ENCODE data around the gene RPL18. TPM values are rescaled to one million over a fixed set of nuclear protein-coding genes. Genes with fewer than 3 reads are reported as not detected.

RPL18 gene
- total RNA-seq, 1 donor from 2014 or later, result 1,586 TPM

- H3K4me3 Mint-ChIP-seq, result peak overlapping the region; percentile 94
- peaks cover 32% of the 10 kb centered on the region for H3K4me1 Mint-ChIP-seq
- peak overlapping the region; percentile 98 for H3K27ac Mint-ChIP-seq
- peak; percentile 96 to 97 for DNase-seq (ENCODE audit: low spot score in 2 of 2, unreplicated experiment in 2 of 2)
- TF ChIP-seq CTCF (IDR thresholded peaks at IDR 0.05; ENCODE audit: unreplicated experiment), result no peak
- no peaks in the 10 kb centered on the region for H3K27me3 Mint-ChIP-seq (ENCODE audit: low read depth)
- H3K36me3 Mint-ChIP-seq, result peaks cover 18% of the 10 kb centered on the region
- H3K9me3 Mint-ChIP-seq, result no peaks in the 10 kb centered on the region
These were observed 18.5 kb upstream of the RPL18 start for GRCh38 chr19:48637449-48637947.

DNA sequence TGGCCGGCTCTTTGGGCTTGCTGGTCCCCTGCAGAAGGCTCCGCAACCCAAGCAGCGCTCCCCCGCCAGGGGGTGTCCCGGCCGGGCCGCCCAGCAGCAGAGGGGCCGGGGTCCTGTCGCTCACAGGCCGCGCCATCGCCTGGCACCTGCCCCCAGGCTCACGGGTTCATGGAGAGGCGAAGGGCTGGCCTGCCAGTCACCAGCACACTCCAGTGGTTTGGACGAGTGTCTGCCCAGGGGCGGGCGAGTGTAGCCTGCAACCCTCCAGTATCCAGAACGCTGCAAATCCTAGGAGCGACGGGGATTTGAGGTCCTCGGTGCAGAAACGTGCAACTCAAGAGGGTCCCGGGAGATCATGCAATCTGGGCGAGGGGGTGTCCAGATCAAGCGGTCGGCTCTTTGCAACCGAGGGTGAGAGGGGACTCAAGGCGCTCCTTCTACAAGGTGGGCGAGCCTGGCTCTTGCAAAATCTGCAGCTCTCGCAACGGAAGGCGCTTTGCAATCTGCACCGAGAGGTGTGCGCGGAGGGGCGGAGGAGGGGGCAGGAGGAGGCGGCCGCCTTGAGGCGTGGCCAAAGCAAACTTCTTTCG lies 18.0 kb upstream of the RPL18 start, which contains the start of gene DBP:
Gene DBP, minus strand, starts transcription at position 521 of the 590 bp plus-strand sequence. Its CDS starts 385 bp downstream, at position 136.
- DNase-seq (ENCODE audit: low spot score in 2 of 2, unreplicated experiment in 2 of 2), result peak in 1 of 2 experiments; percentile 53
- TF ChIP-seq CTCF (IDR thresholded peaks at IDR 0.05; ENCODE audit: unreplicated experiment), result no peak
- peaks cover 18% of the 10 kb centered on the region for H3K36me3 Mint-ChIP-seq
- H3K27me3 Mint-ChIP-seq (ENCODE audit: low read depth), result no peaks in the 10 kb centered on the region
- H3K27ac Mint-ChIP-seq, result peak within 1 kb of the TSS; percentile 98
- H3K4me3 Mint-ChIP-seq, result peak within 1 kb of the TSS; percentile 94
- H3K9me3 Mint-ChIP-seq, result no peaks in the 10 kb centered on the region
- H3K4me1 Mint-ChIP-seq, result peaks cover 32% of the 10 kb centered on the region

DNA sequence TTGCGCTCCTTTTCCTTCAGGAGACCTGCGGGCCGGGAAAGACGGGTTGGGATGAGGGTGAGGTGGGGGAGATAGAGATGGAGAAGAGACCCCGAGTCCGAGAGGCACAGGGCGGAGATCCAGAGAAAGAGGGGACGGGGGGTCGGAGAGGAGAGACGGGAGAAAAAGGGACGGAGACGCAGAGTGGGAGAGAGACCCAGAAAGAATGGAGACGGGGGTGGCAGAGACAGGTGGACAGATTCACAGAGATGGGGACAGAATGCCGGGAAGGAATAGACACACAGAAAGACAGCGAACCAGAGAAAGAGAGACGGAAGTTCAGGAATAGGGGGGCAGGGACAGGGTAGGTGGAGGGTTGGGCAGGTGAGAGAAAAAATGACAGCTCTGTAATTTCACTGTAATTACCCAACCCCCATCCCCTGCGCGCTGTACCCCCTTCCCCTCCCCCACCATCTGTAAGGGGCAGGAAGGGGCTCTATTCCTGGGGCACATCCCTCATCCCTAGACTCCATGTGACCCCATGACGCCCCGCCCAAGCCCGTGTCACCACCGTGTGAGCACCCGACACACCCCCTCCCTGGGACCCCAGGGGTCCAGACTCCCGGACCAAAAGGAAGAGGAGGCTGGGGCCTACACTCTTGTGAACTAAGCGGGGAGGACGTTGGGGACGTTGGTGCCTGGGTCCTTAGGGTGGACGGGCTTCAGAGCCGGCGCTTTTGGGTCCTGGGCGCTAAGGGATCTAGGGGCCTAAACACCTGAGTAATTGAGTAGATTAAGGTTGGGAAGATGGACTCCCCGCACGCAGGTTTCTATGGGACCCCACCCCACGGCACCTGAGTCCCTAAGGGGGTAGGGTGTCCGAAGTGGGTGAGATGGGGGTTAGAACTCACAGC lies 17.2 kb upstream of the RPL18 start:
- Mint-ChIP-seq H3K4me1 (peaks cover 32% of the 10 kb centered on the region), H3K27me3 (ENCODE audit: low read depth) (no peaks in the 10 kb centered on the region), H3K27ac (peak overlapping the region; percentile 98), H3K36me3 (peaks cover 13% of the 10 kb centered on the region), H3K4me3 (peak overlapping the region; percentile 94), H3K9me3 (no peaks in the 10 kb centered on the region)
- no peak for DNase-seq (ENCODE audit: low spot score in 2 of 2, unreplicated experiment in 2 of 2)
- TF ChIP-seq CTCF (IDR thresholded peaks at IDR 0.05; ENCODE audit: unreplicated experiment), result no peak

GRCh38 chr19:48635263-48635965 lies 16.4 kb upstream of the RPL18 start:
- Mint-ChIP-seq H3K4me1 (peaks cover 37% of the 10 kb centered on the region), H3K9me3 (no peaks in the 10 kb centered on the region), H3K27me3 (ENCODE audit: low read depth) (no peaks in the 10 kb centered on the region), H3K36me3 (peaks cover 13% of the 10 kb centered on the region), H3K27ac (peak overlapping the region; percentile 93), H3K4me3 (peak overlapping the region; percentile 94)
- peak in 1 of 2 experiments; percentile 75 for DNase-seq (ENCODE audit: low spot score in 2 of 2, unreplicated experiment in 2 of 2)
- TF ChIP-seq CTCF (IDR thresholded peaks at IDR 0.05; ENCODE audit: unreplicated experiment), result no peak

DNA sequence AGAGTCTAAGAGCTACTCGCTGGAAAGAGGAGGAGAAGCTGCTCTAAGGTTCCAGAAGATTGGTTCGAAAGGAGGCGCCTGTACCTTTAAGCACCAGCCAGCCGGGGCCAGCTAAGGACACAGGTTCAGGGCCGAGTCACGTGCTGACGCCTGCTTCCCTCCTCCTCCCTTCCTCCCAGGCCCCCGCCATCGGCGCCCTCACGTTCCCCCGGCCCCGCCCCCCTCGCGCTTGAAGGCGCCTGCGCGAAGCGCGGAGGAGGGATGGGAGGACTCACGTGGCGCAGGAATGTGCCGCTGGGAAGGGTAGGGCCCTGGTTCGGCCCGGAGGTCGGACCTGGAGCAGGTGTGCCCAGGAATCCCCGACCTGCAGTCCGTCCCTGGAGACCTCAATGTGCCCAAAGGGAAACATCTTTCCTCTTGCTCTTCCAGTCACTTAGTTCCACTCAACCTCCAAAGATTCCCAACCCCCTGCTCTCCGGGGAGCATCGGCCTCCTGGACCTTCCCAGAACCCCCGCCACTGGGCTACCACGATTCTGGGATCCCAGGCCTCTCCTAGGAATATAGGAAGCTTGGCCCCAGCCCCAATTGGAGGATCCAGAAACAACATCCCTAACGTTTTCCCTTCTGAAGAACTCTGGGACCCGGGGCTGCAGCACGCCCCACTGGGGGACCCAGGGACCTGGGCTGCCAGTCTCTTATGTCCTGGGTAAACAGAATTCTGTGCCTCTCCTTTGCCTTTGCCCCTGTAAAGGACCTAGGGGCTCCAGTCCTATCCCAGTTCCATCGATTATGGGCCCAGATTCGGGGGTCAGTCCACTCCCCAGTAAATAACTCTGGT lies 15.7 kb upstream of the RPL18 start:
- H3K4me1 Mint-ChIP-seq, result peaks cover 44% of the 10 kb centered on the region
- no peak for TF ChIP-seq CTCF (IDR thresholded peaks at IDR 0.05; ENCODE audit: unreplicated experiment)
- no peaks in the 10 kb centered on the region for H3K27me3 Mint-ChIP-seq (ENCODE audit: low read depth)

More for the DNA sequence above, 15.7 kb upstream of the RPL18 start:
- peak; percentile 85 to 89 for DNase-seq (ENCODE audit: low spot score in 2 of 2, unreplicated experiment in 2 of 2)
- Mint-ChIP-seq H3K9me3 (no peaks in the 10 kb centered on the region), H3K4me3 (peak overlapping the region; percentile 67), H3K27ac (peak overlapping the region; percentile 93), H3K36me3 (peaks cover 11% of the 10 kb centered on the region)
